HG02678 (cell line): ENCODE measurements around the gene CCDC174.

ENCODE experiments used
- ATAC-seq: cut with Tn5 transposase; IDR thresholded peaks from one replicate; pipeline ENCODE4 v1.9.1; 2021; ENCODE audit warnings: mild to moderate bottlenecking, moderate library complexity; ENCODE audit not compliant: unreplicated experiment

CCDC174 gene

GRCh38 chr3:14624498-14624897, 27.1 kb upstream of the CCDC174 start:
- no peak for ATAC-seq

- no peak for ATAC-seq
Measured at GRCh38 chr3:14625443-14625842, 26.1 kb upstream of the CCDC174 start.

- no peak for ATAC-seq
Measured at GRCh38 chr3:14627815-14628214, 23.7 kb upstream of the CCDC174 start.

GRCh38 chr3:14628406-14628805, 23.2 kb upstream of the CCDC174 start:
- ATAC-seq = no peak

- ATAC-seq = no peak
Measured at GRCh38 chr3:14630404-14631100, 21.0 kb upstream of the CCDC174 start.

- no peak for ATAC-seq
Measured at GRCh38 chr3:14631101-14631497, 20.5 kb upstream of the CCDC174 start.

GRCh38 chr3:14631687-14632441, 19.7 kb upstream of the CCDC174 start:
- ATAC-seq = no peak

- no peak for ATAC-seq
Measured at GRCh38 chr3:14632442-14632930, 19.1 kb upstream of the CCDC174 start.

GRCh38 chr3:14633417-14633816, 18.1 kb upstream of the CCDC174 start:
- ATAC-seq = no peak

- no peak for ATAC-seq
Measured at GRCh38 chr3:14633819-14634424, 17.6 kb upstream of the CCDC174 start.

GRCh38 chr3:14634763-14635400, 16.7 kb upstream of the CCDC174 start:
- no peak for ATAC-seq

GRCh38 chr3:14636496-14637087, 15.0 kb upstream of the CCDC174 start:
- ATAC-seq = no peak

GRCh38 chr3:14640157-14640562, 11.4 kb upstream of the CCDC174 start:
- no peak for ATAC-seq

GRCh38 chr3:14640734-14641133, 10.8 kb upstream of the CCDC174 start:
- no peak for ATAC-seq

- ATAC-seq = no peak
Measured at GRCh38 chr3:14641346-14641745, 10.2 kb upstream of the CCDC174 start.

- ATAC-seq = no peak
Measured at GRCh38 chr3:14645453-14645852, 6.1 kb upstream of the CCDC174 start.

- no peak for ATAC-seq
Measured at GRCh38 chr3:14646131-14646573, 5.4 kb upstream of the CCDC174 start.

GRCh38 chr3:14646589-14647413, 4.8 kb upstream of the CCDC174 start:
- no peak for ATAC-seq

GRCh38 chr3:14647976-14648955, 3.3 kb upstream of the CCDC174 start:
- ATAC-seq = no peak
